ENCODE data around the gene GLRA2.

GRCh38 chrX:14702145-14702544 is 172.8 kb downstream of the GLRA2 start:
- no peak for TF ChIP-seq POLR2A (IDR thresholded peaks at IDR 0.05)
- TF ChIP-seq CTCF (IDR thresholded peaks at IDR 0.05) = no peak
